Measurements from ENCODE around the gene EMC6.
A peak's percentile ranks its signal among the peaks of the same experiment; 100 is the strongest.

Gene EMC6

DNA sequence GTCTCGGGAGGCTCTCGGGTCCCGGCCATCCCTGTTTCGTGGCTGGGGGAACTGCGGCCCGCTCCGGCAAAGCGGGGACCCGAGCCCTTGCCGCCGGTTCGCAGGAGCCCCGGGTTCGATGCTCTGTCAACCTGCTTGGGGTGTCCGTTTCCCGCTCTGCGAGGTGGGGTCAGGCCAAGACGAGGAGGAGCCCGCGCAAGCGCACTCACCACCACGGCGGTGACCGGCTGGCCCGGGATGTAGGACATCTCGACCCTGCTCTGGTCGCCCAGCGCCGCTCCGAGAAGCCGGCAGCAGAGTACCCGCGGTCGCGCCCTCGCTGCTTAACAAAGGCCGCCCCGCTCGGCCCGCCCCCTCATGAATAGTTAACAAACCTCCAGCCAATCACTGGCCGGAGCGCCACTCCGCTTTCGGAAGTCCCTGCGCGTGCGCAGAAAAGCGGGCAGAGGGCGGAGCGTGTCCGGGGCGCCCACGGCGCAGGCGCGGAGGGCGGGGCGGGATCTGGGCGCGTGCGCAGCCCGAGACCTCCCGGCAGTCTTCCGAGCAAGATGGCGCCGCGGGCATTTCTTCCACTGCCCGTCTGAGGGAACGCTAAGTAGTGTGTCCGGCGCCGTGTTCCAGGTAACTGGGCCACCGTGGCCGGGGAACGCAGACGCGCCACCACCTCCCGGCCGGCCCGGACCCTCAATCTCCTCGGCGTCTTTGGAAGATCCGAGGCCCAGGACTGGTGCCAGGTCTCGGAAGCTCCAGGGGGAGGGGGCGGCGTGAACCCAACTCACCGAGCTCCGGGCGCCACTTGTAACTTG is at the start of gene EMC6, which contains the start of gene TAX1BP3:
EMC6 (plus strand) TSS at position 534 of the 806 bp plus-strand sequence. CDS start 335 bp downstream, outside the sequence.
TAX1BP3 (minus strand) TSS at position 300 of the 806 bp plus-strand sequence; CDS start at position 248, 52 bp downstream.
- peak; percentile 100 for DNase-seq (ENCODE audit: extremely low spot score)
- POLR2A ChIA-PET, result interaction anchor here (0.6 to 2.8 kb wide), 6 partner anchors 14 to 55 kb away, joined by 3 to 17 read pairs (median 3); partner anchors contain the start of genes CTNS, HASPIN and SHPK
- CTCF ChIA-PET, result no interaction called here
- no peak for TF ChIP-seq CTBP1 (IDR thresholded peaks at IDR 0.05; ENCODE audit: borderline replicate concordance)
- no peak for TF ChIP-seq LEF1 (IDR thresholded peaks at IDR 0.05; ENCODE audit: borderline replicate concordance)
- no peak for TF ChIP-seq SP1 (IDR thresholded peaks at IDR 0.05)
- no peak for TF ChIP-seq FOXM1 (IDR thresholded peaks at IDR 0.05; ENCODE audit: borderline replicate concordance)
- TF ChIP-seq SUZ12 (IDR thresholded peaks at IDR 0.05), result no peak
- TF ChIP-seq, protein P1, sequence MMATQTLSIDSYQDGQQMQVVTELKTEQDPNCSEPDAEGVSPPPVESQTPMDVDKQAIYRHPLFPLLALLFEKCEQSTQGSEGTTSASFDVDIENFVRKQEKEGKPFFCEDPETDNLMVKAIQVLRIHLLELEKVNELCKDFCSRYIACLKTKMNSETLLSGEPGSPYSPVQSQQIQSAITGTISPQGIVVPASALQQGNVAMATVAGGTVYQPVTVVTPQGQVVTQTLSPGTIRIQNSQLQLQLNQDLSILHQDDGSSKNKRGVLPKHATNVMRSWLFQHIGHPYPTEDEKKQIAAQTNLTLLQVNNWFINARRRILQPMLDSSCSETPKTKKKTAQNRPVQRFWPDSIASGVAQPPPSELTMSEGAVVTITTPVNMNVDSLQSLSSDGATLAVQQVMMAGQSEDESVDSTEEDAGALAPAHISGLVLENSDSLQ (IDR thresholded peaks at IDR 0.05), result no peak
- TF ChIP-seq ARNT (IDR thresholded peaks at IDR 0.05), result no peak
- no peak for TF ChIP-seq BHLHE40 (IDR thresholded peaks at IDR 0.05; ENCODE audit: borderline replicate concordance)
- TF ChIP-seq ELF4 (IDR thresholded peaks at IDR 0.05), result no peak
- no peak for TF ChIP-seq ZNF384 (IDR thresholded peaks at IDR 0.05)
- TF ChIP-seq HDGF (IDR thresholded peaks at IDR 0.05; ENCODE audit: borderline replicate concordance), result no peak
- TF ChIP-seq FOXA1 (IDR thresholded peaks at IDR 0.05), result no peak
- TF ChIP-seq FOXK2 (IDR thresholded peaks at IDR 0.05), result no peak
- TF ChIP-seq TARDBP (IDR thresholded peaks at IDR 0.05), result no peak
- no peak for TF ChIP-seq NFRKB (IDR thresholded peaks at IDR 0.05)
- TF ChIP-seq L3MBTL2 (conservative IDR thresholded peaks at IDR 0.05), result no peak

DNA sequence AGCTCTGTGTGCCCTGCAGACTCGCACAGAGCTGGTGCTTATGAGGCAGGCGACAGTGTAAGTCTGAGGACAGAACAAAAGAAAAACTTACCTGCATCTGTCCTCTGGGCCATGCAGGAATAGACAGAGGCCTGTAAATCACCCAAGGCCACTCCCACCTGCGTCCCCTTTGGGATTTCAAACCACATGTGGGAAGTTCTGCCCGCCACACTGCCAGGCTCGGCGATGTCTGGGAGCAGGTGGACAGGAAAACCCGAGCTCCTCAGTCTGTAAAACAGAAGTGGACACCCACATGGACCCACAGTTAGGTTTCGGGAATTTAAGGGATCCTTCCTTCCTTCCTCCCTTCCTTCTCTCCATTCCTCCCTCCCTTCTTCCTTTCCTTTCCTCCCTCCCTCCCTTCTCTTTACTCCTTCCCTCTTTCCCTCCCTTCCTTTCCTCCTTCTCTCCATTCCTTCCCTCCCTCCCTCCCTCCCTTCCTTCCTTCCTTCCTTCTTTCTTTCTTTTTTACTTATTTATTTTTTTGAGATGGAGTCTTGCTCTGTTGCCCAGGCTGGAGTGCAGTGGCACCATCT is 47.4 kb upstream of the EMC6 start:
- POLR2A ChIA-PET, result no interaction called here
- TF ChIP-seq SUZ12 (IDR thresholded peaks at IDR 0.05), result no peak
- no peak for TF ChIP-seq TARDBP (IDR thresholded peaks at IDR 0.05)
- TF ChIP-seq HDGF (IDR thresholded peaks at IDR 0.05; ENCODE audit: borderline replicate concordance), result no peak
- no peak for TF ChIP-seq BHLHE40 (IDR thresholded peaks at IDR 0.05; ENCODE audit: borderline replicate concordance)
- TF ChIP-seq L3MBTL2 (conservative IDR thresholded peaks at IDR 0.05), result no peak
- no peak for TF ChIP-seq SP1 (IDR thresholded peaks at IDR 0.05)
- TF ChIP-seq, protein P1 (IDR thresholded peaks at IDR 0.05), result no peak
- no peak for TF ChIP-seq ZNF384 (IDR thresholded peaks at IDR 0.05)
- no peak for TF ChIP-seq ARNT (IDR thresholded peaks at IDR 0.05)
- TF ChIP-seq FOXK2 (IDR thresholded peaks at IDR 0.05), result no peak
- no peak for TF ChIP-seq NFRKB (IDR thresholded peaks at IDR 0.05)
- no peak for TF ChIP-seq FOXM1 (IDR thresholded peaks at IDR 0.05; ENCODE audit: borderline replicate concordance)
- TF ChIP-seq LEF1 (IDR thresholded peaks at IDR 0.05; ENCODE audit: borderline replicate concordance), result no peak
- TF ChIP-seq FOXA1 (IDR thresholded peaks at IDR 0.05), result no peak
- TF ChIP-seq CTBP1 (IDR thresholded peaks at IDR 0.05; ENCODE audit: borderline replicate concordance), result no peak
- no peak for TF ChIP-seq ELF4 (IDR thresholded peaks at IDR 0.05)
- no peak for DNase-seq (ENCODE audit: extremely low spot score)
- CTCF ChIA-PET, result interaction anchor here (1.4 kb wide), 1 partner anchor 18 kb away, joined by 5 read pairs; no protein-coding TSS in a partner anchor

DNA sequence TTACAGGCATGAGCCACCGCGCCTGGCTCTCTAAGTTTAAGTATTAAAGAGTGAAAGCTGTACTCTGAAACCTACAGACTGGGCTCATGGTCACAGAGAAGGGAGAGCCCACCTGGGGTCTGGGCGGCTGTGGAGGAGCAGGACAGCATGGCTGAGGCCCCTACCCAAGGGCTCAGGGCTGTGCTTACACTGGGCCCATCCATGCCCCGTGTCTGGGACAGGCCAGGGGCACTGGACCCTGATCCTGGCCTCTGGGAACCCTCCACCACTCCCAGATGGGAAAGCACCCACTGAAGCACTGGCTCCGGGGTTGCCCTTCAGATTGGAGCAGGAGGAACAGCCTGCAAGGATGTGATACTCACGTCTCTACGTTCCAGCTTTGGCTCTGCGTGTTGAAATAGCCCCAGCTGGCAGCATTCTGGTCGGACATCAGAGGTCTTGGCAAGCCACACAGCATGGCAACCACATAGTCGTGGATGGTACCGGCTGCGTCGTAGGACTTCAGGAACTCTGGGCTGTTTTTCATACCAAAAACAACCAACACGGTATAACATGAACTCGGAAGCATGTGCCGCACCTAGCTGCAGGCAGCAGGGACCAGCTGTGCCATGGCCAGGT is 45.5 kb upstream of the EMC6 start:
- CTCF ChIA-PET, result interaction anchor here (1.4 kb wide), 1 partner anchor 20 kb away, joined by 5 read pairs; no protein-coding TSS in a partner anchor
- no peak for DNase-seq (ENCODE audit: extremely low spot score)
- POLR2A ChIA-PET, result no interaction called here
- TF ChIP-seq FOXK2 (IDR thresholded peaks at IDR 0.05) (no peak), ARNT (IDR thresholded peaks at IDR 0.05) (no peak), ZNF384 (IDR thresholded peaks at IDR 0.05) (no peak), ELF4 (IDR thresholded peaks at IDR 0.05) (no peak)

DNA sequence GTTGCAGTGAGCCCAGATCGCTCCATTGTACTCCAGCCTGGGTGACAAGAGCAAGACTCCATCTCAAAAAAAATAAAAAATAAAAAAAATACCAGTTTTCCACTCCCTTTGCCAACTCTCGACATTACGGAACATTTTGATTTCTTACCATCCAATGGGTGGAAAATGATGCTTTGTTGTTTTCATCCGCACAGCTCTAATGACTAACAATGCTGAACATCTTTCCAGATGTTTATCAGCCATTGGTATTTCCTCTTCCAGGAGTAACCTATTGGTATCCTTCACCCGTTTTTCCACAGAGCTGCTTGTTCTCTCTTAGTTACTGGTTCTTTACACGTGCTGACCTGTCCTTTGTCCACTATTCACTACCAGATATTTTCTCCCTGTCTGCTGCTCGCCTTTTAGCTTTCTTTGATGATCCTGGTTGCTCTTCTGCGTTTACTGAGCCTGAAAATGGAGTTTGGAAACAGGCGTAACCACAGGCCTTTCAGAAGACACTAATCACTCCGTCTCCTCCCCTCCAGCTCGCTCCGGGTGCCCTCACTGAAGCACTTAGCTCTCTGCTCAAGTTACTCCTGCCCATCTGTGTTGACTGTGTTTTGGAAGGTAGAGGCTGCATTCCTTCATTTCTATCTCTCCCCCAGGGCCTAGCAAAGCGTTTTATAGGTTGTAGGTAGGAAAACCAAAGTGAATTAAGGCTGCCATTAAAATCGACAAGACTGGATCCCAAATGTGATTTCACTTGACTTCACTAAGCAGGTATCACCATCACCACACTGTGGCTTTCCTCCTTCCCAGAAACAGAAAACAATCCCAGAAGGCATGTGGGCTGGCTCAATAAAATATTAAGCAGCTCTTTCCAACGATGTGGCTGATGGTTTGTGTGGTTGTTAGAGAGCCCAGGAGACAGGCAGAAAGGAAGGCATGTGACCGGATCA is 41.5 kb upstream of the EMC6 start:
- DNase-seq (ENCODE audit: extremely low spot score), result no peak
- CTCF ChIA-PET, result interaction anchor here (0.6 to 1.0 kb wide), 3 partner anchors 24 to 112 kb away, joined by 3 read pairs; no protein-coding TSS in a partner anchor
- TF ChIP-seq FOXM1 (IDR thresholded peaks at IDR 0.05; ENCODE audit: borderline replicate concordance) (no peak), CTBP1 (IDR thresholded peaks at IDR 0.05; ENCODE audit: borderline replicate concordance) (no peak), FOXK2 (IDR thresholded peaks at IDR 0.05) (no peak), FOXA1 (IDR thresholded peaks at IDR 0.05) (no peak), SUZ12 (IDR thresholded peaks at IDR 0.05) (no peak), L3MBTL2 (conservative IDR thresholded peaks at IDR 0.05) (no peak), NFRKB (IDR thresholded peaks at IDR 0.05) (no peak), ARNT (IDR thresholded peaks at IDR 0.05) (no peak)
- TF ChIP-seq, protein P1 (IDR thresholded peaks at IDR 0.05), result no peak
- POLR2A ChIA-PET, result no interaction called here

DNA sequence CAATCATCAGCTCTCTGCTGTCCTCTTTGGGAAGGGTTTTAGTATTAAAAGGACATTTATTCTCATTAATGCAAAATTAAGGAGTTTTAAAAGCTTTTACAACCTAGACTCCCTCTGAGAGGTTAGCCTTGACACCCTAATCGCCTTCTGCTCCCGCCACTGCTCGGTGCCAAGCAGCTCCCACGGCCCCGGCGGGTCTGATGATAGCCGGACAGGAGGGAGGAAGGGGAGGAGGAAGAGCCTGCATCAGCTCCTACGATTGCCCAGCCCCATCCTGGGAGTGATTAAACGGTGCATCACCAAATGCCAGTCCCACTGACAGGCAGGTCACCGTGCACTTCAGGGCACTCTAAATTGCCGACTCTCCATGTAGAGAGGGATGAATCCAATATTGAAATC is 40.8 kb upstream of the EMC6 start:
- POLR2A ChIA-PET, result no interaction called here
- CTCF ChIA-PET, result interaction anchor here (0.8 to 1.0 kb wide), 2 partner anchors 25 to 77 kb away, joined by 3 read pairs; no protein-coding TSS in a partner anchor
- DNase-seq (ENCODE audit: extremely low spot score), result no peak
- no peak for TF ChIP-seq TARDBP (IDR thresholded peaks at IDR 0.05)
- no peak for TF ChIP-seq L3MBTL2 (conservative IDR thresholded peaks at IDR 0.05)
- no peak for TF ChIP-seq FOXM1 (IDR thresholded peaks at IDR 0.05; ENCODE audit: borderline replicate concordance)
- TF ChIP-seq SP1 (IDR thresholded peaks at IDR 0.05), result no peak
- TF ChIP-seq HDGF (IDR thresholded peaks at IDR 0.05; ENCODE audit: borderline replicate concordance), result no peak
- no peak for TF ChIP-seq FOXA1 (IDR thresholded peaks at IDR 0.05)
- TF ChIP-seq LEF1 (IDR thresholded peaks at IDR 0.05; ENCODE audit: borderline replicate concordance), result no peak
- no peak for TF ChIP-seq CTBP1 (IDR thresholded peaks at IDR 0.05; ENCODE audit: borderline replicate concordance)
